Lung (tissue), 12 donors: ENCODE measurements around the gene XPNPEP2. TPM values are rescaled to one million over a fixed set of nuclear protein-coding genes. Genes with fewer than 3 reads are reported as not detected.
A peak's percentile ranks its signal among the peaks of the same experiment; 100 is the strongest.

Source experiments
- ATAC-seq: fragments of 200-7000 bp; cut with Tn5 transposase; one replicate; pipeline ENCODE4 v1.9.1; 2020; ENCODE audit warnings: moderate number of reproducible peaks; ENCODE audit not compliant: insufficient read depth, low FRiP score
- DNase-seq, 3 donors: peaks; one replicate each; pipeline ENCODE4 v3.0.0-alpha.2; 2013 to 2017
- H3K27ac ChIP-seq, 2 donors: one replicate each; pipeline ENCODE4 v1.5.1; 2013; ENCODE audit warnings: mild to moderate bottlenecking in 2 of 2, moderate library complexity in 2 of 2, control low read depth in 1 of 2, inconsistent platforms in 1 of 2, low read depth in 1 of 2, low read length in 1 of 2
- H3K27me3 ChIP-seq, 3 donors: one replicate each; pipeline ENCODE4 v1.5.1; 2013; ENCODE audit warnings: low read length in 2 of 3; ENCODE audit not compliant: control insufficient read depth in 3 of 3, insufficient read depth in 3 of 3
- H3K36me3 ChIP-seq, 4 donors: one replicate each; pipeline ENCODE4 v1.5.1; 2013; ENCODE audit warnings: low read length in 4 of 4, mild to moderate bottlenecking in 1 of 4, moderate library complexity in 1 of 4; ENCODE audit not compliant: control insufficient read depth in 4 of 4, insufficient read depth in 4 of 4
- H3K4me1 ChIP-seq, 5 donors: one replicate each; pipeline ENCODE4 v1.5.1; 2013; ENCODE audit warnings: low read length in 5 of 5, mild to moderate bottlenecking in 2 of 5, moderate library complexity in 1 of 5; ENCODE audit not compliant: control insufficient read depth in 5 of 5, insufficient read depth in 5 of 5
- H3K4me3 ChIP-seq: one replicate; pipeline ENCODE4 v1.5.1; 2013; ENCODE audit warnings: mild to moderate bottlenecking, control low read depth, moderate library complexity
- H3K9ac ChIP-seq, 2 donors: one replicate each; pipeline ENCODE4 v1.5.1; 2013; ENCODE audit warnings: low read length in 2 of 2, control low read depth in 1 of 2; ENCODE audit not compliant: insufficient read depth in 1 of 2
- H3K9me3 ChIP-seq, 4 donors: one replicate each; pipeline ENCODE4 v1.5.1; 2013; ENCODE audit warnings: low read length in 3 of 4, mild to moderate bottlenecking in 1 of 4, moderate library complexity in 1 of 4; ENCODE audit not compliant: control insufficient read depth in 4 of 4, insufficient read depth in 3 of 4
- CTCF ChIP-seq: IDR thresholded peaks from 2 replicates; pipeline ENCODE4 v1.5.1; 2012; ENCODE audit warnings: mild to moderate bottlenecking; ENCODE audit errors: control extremely low read depth, extremely low read depth
- WGBS, 2 donors: extraction: QIAGEN DNeasy Blood & Tissue Kit; methylation state at CpG; one replicate each; pipeline ENCODE4 v1.1.7; 2013; 5-methylcytosine and 5-hydroxymethylcytosine counted together
- polyA plus RNA-seq, 2 donors: library from polyadenylated mRNA; stranded (reverse); fragments of 200-250 nt; gene quantifications; one replicate each; pipeline ENCODE4 v1.2.1, GENCODE V29; 2013
- total RNA-seq, 2 donors: library from RNA; depleted of rRNA in 1 of 2; stranded (reverse); fragments of >200 nt in 1 of 2; gene quantifications; one replicate each; pipeline ENCODE4 v1.2.1, GENCODE V29; 2014 to 2021
- donor health status: control.
- donor health status: control.
- donor health status: Bipolar disorder and iron deficiency.
- donor health status: healthy.
- donor health status: DM: yes; HTN: yes; CAD: no.

XPNPEP2 gene
- total and polyA plus RNA-seq, 4 donors: 0.61 to 2.1 (median 1.3) TPM

- Histone ChIP-seq H3K4me1 (peaks cover 0 to 2% (median 0%) of the 10 kb centered on the region in 5 donors), H3K9me3 (no peaks in the 10 kb centered on the region), H3K27me3 (no peaks in the 10 kb centered on the region), H3K36me3 (no peaks in the 10 kb centered on the region), H3K4me3 (no peak overlapping the region), H3K9ac (no peak overlapping the region), H3K27ac (peak overlapping the region in 1 of 2 donors; percentile 39)
- ATAC-seq (no peak), DNase-seq (no peak)
- no peak for TF ChIP-seq CTCF
- WGBS, 2 donors: 52 to 59% methylated on average over 5 to 9 of the region's 9 CpGs
Observed at GRCh38 chrX:129760155-129760554, 21.4 kb downstream of the XPNPEP2 start.

GRCh38 chrX:129760981-129761380, 22.2 kb downstream of the XPNPEP2 start:
- no peak for DNase-seq
- H3K27ac ChIP-seq: no peak overlapping the region
- no peaks in the 10 kb centered on the region for H3K4me1 ChIP-seq
- no peaks in the 10 kb centered on the region for H3K36me3 ChIP-seq
- no peaks in the 10 kb centered on the region for H3K27me3 ChIP-seq
- WGBS, 2 donors: 82 to 86% methylated on average over 4 to 6 of the region's 6 CpGs
- H3K9me3 ChIP-seq: no peaks in the 10 kb centered on the region
- no peak for ATAC-seq
- H3K9ac ChIP-seq: no peak overlapping the region
- no peak overlapping the region for H3K4me3 ChIP-seq
- TF ChIP-seq CTCF: no peak

- WGBS, 2 donors: 83 to 100% methylated on average over 4 of the region's 4 CpGs
- no peak overlapping the region for H3K9ac ChIP-seq
- no peak overlapping the region for H3K4me3 ChIP-seq
- H3K9me3 ChIP-seq: no peaks in the 10 kb centered on the region
- H3K27me3 ChIP-seq: no peaks in the 10 kb centered on the region
- no peak for DNase-seq
- H3K4me1 ChIP-seq: no peaks in the 10 kb centered on the region
- H3K36me3 ChIP-seq: no peaks in the 10 kb centered on the region
- TF ChIP-seq CTCF: no peak
- no peak for ATAC-seq
- no peak overlapping the region for H3K27ac ChIP-seq
Observed at GRCh38 chrX:129761596-129761995, 22.8 kb downstream of the XPNPEP2 start.

- H3K27ac ChIP-seq: no peak overlapping the region
- no peaks in the 10 kb centered on the region for H3K9me3 ChIP-seq
- WGBS, 2 donors: 90 to 97% methylated on average over 3 of the region's 3 CpGs
- ATAC-seq (no peak), DNase-seq (no peak)
- no peaks in the 10 kb centered on the region for H3K27me3 ChIP-seq
- no peaks in the 10 kb centered on the region for H3K36me3 ChIP-seq
- no peak overlapping the region for H3K4me3 ChIP-seq
- TF ChIP-seq CTCF: no peak
- no peak overlapping the region for H3K9ac ChIP-seq
- H3K4me1 ChIP-seq: no peaks in the 10 kb centered on the region
Observed at GRCh38 chrX:129762448-129762847, 23.7 kb downstream of the XPNPEP2 start.
